ENCODE data around the gene COPZ2. TPM values are rescaled to one million over a fixed set of nuclear protein-coding genes. Genes with fewer than 3 reads are reported as not detected.

COPZ2 gene
- polyA plus RNA-seq, 1 of the 3 experiments (the other 2 are of a cell fraction): 36.9 TPM

DNA sequence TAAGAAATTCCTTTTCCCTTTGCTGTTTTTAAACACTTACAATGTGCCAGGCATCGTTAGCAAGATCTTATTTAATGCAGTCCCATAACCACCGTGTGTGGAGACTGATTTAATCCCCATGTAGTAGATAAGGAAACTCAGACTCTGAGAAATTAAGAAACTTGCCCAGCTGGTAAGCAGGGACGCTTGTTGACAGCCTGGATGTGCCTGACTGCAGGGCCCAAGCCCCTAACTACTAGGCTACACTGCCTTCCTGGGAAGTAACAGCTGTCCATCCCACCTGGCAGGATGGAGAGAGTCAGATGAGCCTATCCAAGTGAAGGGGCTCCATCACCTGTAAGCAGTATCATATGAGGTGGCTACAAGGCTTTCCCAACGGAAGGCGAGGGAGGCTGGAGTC is 43.6 kb downstream of the COPZ2 start:
- Histone ChIP-seq H3K27ac (ENCODE audit: low read depth in 2 of 2, low read length in 1 of 2) (peak overlapping the region in 1 of 2 experiments; percentile 94; a peak in 2 of 4 replicates), H3K36me3 (replicated peaks in 1 of 2; ENCODE audit: control insufficient read depth in 1 of 2, insufficient read depth in 2 of 2, low read length in 1 of 2) (no peaks in the 10 kb centered on the region), H3K4me2 (no peak overlapping the region), H3K9me2 (no peaks in the 10 kb centered on the region), H3K27me3 (ENCODE audit: insufficient read depth) (no peaks in the 10 kb centered on the region), H3K4me3 (ENCODE audit: low read depth in 2 of 2, low read length in 1 of 2) (no peak overlapping the region), H3K79me2 (ENCODE audit: insufficient read depth) (no peaks in the 10 kb centered on the region), H3K9ac (no peak overlapping the region), H2AFZ (ENCODE audit: low read depth) (no peak overlapping the region), H4K20me1 (ENCODE audit: insufficient read depth) (no peaks in the 10 kb centered on the region), H3F3A (replicated peaks; ENCODE audit: insufficient read depth) (no peaks in the 10 kb centered on the region), H3K9me3 (no peaks in the 10 kb centered on the region), H3K4me1 (ENCODE audit: control insufficient read depth in 1 of 2, insufficient read depth in 2 of 2, low read depth in 1 of 2, low read length in 1 of 2) (peaks cover under 1 to 69% of the 10 kb centered on the region in 2 experiments; a peak in 2 of 4 replicates)
- no peak for DNase-seq
- ChIA-PET POLR2A (interaction anchor here (1.5 to 5.0 kb wide), 4 partner anchors 9 to 24 kb away, joined by 4 to 44 read pairs (median 26); no protein-coding TSS in a partner anchor), CTCF (interaction anchor here (0.9 to 41.8 kb wide), 8 partner anchors 9 to 55 kb away, joined by 3 to 1752 read pairs (median 4); partner anchors contain the start of gene CDK5RAP3)
- WGBS (ENCODE audit: low lambda C conversion rate): 86% methylated on average over 5 of the region's 5 CpGs
- TF ChIP-seq GATA2 (CRISPR knock-in tag; IDR thresholded peaks at IDR 0.05) (peak; percentile 7; the same call in 1 of the 2 replicates), FOXM1 (IDR thresholded peaks at IDR 0.05; ENCODE audit: low read depth) (no peak), NFIC (IDR thresholded peaks at IDR 0.05; ENCODE audit: borderline replicate concordance) (no peak), EZH2phosphoT487 (IDR thresholded peaks at IDR 0.05; ENCODE audit: borderline replicate concordance, low read depth) (no peak)
- TF ChIP-seq, protein P1, sequence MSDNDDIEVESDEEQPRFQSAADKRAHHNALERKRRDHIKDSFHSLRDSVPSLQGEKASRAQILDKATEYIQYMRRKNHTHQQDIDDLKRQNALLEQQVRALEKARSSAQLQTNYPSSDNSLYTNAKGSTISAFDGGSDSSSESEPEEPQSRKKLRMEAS (IDR thresholded peaks at IDR 0.05; ENCODE audit: low read depth): no peak

DNA sequence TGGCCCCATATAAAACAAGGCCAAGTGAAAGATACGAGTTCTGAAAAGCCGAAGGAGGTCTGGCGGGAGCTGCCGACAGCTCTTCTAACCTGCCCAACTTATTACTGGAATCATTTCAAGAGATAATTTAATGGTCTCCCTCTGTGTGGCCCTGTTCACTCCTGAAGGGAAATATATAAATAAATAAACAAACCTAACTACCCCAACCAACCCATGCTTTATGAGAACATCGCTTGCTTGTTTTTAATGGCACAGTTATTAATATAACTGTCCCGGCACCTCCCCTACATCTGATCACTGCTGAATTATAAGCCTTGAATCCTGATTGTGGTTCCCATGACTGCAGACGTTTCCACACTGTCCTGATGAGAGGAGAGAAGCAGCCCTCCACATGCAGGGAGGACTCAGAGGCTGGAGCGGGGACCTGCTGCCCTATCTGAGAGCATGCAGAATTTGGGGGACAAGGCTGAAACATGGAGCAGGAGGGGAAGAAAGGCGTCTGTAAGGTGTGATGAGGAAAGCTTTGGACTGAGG is 44.5 kb downstream of the COPZ2 start:
- H3K27ac ChIP-seq (ENCODE audit: low read depth in 2 of 2, low read length in 1 of 2): peak overlapping the region in 1 of 2 experiments; percentile 94; a peak in 2 of 4 replicates
- no peaks in the 10 kb centered on the region for H3K9me2 ChIP-seq
- H3K4me3 ChIP-seq (ENCODE audit: low read depth in 2 of 2, low read length in 1 of 2): no peak overlapping the region
- H3K9me3 ChIP-seq: no peaks in the 10 kb centered on the region
- H3K9ac ChIP-seq: no peak overlapping the region
- whole genome bisulfite sequencing (ENCODE audit: low lambda C conversion rate): 75% methylated on average over 9 of the region's 9 CpGs
- H3K27me3 ChIP-seq (ENCODE audit: insufficient read depth): no peaks in the 10 kb centered on the region
- H2AFZ ChIP-seq (ENCODE audit: low read depth): no peak overlapping the region
- POLR2A ChIA-PET: interaction anchor here (0.6 to 5.0 kb wide), 7 partner anchors 10 to 42 kb away, joined by 3 to 44 read pairs (median 4); no protein-coding TSS in a partner anchor
- TF ChIP-seq CHD2 (IDR thresholded peaks at IDR 0.05; ENCODE audit: low read length, partially characterized antibody): peak; percentile 17
- no peak for TF ChIP-seq JUND (IDR thresholded peaks at IDR 0.05)
- peaks cover 0 to 72% of the 10 kb centered on the region in 2 experiments; a peak in 2 of 4 replicates for H3K4me1 ChIP-seq (ENCODE audit: control insufficient read depth in 1 of 2, insufficient read depth in 2 of 2, low read depth in 1 of 2, low read length in 1 of 2)
- H4K20me1 ChIP-seq (ENCODE audit: insufficient read depth): no peaks in the 10 kb centered on the region
- no peak for DNase-seq
- CTCF ChIA-PET: interaction anchor here (0.9 to 41.8 kb wide), 7 partner anchors 8 to 56 kb away, joined by 3 to 1752 read pairs (median 5); no protein-coding TSS in a partner anchor
- H3K79me2 ChIP-seq (ENCODE audit: insufficient read depth): no peaks in the 10 kb centered on the region
- H3K36me3 ChIP-seq (replicated peaks in 1 of 2; ENCODE audit: control insufficient read depth in 1 of 2, insufficient read depth in 2 of 2, low read length in 1 of 2): no peaks in the 10 kb centered on the region
- H3F3A ChIP-seq (replicated peaks; ENCODE audit: insufficient read depth): no peaks in the 10 kb centered on the region
- H3K4me2 ChIP-seq: no peak overlapping the region

DNA sequence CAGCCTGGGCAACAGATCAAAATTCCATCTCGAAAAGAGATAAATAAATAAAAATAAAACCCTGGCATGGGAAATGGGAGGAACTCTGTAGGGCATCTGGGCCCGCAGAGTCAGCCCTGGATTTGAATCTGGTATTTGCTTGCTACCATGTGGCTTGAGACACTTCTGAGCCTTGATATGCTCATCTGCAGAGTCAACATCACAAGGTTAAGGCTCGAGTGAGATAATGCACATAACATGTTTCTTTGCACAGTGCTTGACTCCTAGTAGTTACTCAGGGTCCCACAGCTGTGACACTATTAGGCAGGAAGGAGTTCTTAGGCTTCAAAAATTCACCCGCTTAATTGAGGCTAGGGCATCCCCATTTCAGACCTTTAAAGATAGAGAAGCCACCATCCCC is 45.4 kb downstream of the COPZ2 start:
- H3K27ac ChIP-seq (ENCODE audit: low read depth in 2 of 2, low read length in 1 of 2): peak overlapping the region in 1 of 2 experiments; percentile 94; a peak in 2 of 4 replicates
- no peak overlapping the region for H3K4me3 ChIP-seq (ENCODE audit: low read depth in 2 of 2, low read length in 1 of 2)
- H3K9me3 ChIP-seq: no peaks in the 10 kb centered on the region
- H4K20me1 ChIP-seq (ENCODE audit: insufficient read depth): no peaks in the 10 kb centered on the region
- no peaks in the 10 kb centered on the region for H3K79me2 ChIP-seq (ENCODE audit: insufficient read depth)
- no peak for DNase-seq
- 62% methylated on average over 4 of the region's 4 CpGs for WGBS (ENCODE audit: low lambda C conversion rate)
- no peaks in the 10 kb centered on the region for H3K9me2 ChIP-seq
- no peaks in the 10 kb centered on the region for H3F3A ChIP-seq (replicated peaks; ENCODE audit: insufficient read depth)
- CTCF ChIA-PET: interaction anchor here (2.7 to 41.8 kb wide), 5 partner anchors 5 to 24 kb away, joined by 7 to 1752 read pairs (median 479); partner anchors contain the start of gene CDK5RAP3
- no peak overlapping the region for H3K9ac ChIP-seq
- no peaks in the 10 kb centered on the region for H3K27me3 ChIP-seq (ENCODE audit: insufficient read depth)
- no peak overlapping the region for H3K4me2 ChIP-seq
- H3K36me3 ChIP-seq (replicated peaks in 1 of 2; ENCODE audit: control insufficient read depth in 1 of 2, insufficient read depth in 2 of 2, low read length in 1 of 2): no peaks in the 10 kb centered on the region
- H3K4me1 ChIP-seq (ENCODE audit: control insufficient read depth in 1 of 2, insufficient read depth in 2 of 2, low read depth in 1 of 2, low read length in 1 of 2): peaks cover 7 to 75% of the 10 kb centered on the region in 2 experiments
- no peak for TF ChIP-seq FOXM1 (IDR thresholded peaks at IDR 0.05; ENCODE audit: low read depth)
- no peak for TF ChIP-seq POLR2AphosphoS5 (IDR thresholded peaks at IDR 0.05; ENCODE audit: low read depth, low read length)
- TF ChIP-seq RCOR1 (IDR thresholded peaks at IDR 0.05; ENCODE audit: low read length): no peak
- TF ChIP-seq, protein P2, sequence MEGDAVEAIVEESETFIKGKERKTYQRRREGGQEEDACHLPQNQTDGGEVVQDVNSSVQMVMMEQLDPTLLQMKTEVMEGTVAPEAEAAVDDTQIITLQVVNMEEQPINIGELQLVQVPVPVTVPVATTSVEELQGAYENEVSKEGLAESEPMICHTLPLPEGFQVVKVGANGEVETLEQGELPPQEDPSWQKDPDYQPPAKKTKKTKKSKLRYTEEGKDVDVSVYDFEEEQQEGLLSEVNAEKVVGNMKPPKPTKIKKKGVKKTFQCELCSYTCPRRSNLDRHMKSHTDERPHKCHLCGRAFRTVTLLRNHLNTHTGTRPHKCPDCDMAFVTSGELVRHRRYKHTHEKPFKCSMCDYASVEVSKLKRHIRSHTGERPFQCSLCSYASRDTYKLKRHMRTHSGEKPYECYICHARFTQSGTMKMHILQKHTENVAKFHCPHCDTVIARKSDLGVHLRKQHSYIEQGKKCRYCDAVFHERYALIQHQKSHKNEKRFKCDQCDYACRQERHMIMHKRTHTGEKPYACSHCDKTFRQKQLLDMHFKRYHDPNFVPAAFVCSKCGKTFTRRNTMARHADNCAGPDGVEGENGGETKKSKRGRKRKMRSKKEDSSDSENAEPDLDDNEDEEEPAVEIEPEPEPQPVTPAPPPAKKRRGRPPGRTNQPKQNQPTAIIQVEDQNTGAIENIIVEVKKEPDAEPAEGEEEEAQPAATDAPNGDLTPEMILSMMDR (IDR thresholded peaks at IDR 0.05): no peak
- TF ChIP-seq RXRA (IDR thresholded peaks at IDR 0.05; ENCODE audit: borderline replicate concordance, low read depth): no peak
- TF ChIP-seq, protein P3, sequence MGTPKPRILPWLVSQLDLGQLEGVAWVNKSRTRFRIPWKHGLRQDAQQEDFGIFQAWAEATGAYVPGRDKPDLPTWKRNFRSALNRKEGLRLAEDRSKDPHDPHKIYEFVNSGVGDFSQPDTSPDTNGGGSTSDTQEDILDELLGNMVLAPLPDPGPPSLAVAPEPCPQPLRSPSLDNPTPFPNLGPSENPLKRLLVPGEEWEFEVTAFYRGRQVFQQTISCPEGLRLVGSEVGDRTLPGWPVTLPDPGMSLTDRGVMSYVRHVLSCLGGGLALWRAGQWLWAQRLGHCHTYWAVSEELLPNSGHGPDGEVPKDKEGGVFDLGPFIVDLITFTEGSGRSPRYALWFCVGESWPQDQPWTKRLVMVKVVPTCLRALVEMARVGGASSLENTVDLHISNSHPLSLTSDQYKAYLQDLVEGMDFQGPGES (IDR thresholded peaks at IDR 0.05; ENCODE audit: low read depth, low read length): no peak
- H2AFZ ChIP-seq (ENCODE audit: low read depth): no peak overlapping the region
- POLR2A ChIA-PET: interaction anchor here (1.1 to 5.0 kb wide), 6 partner anchors 10 to 41 kb away, joined by 3 to 44 read pairs (median 18); no protein-coding TSS in a partner anchor

Data from SK-N-SH (cell line).